Omental fat pad (tissue), 4 donors: ENCODE results near the gene DOK7. TPM values are rescaled to one million over a fixed set of nuclear protein-coding genes. Genes with fewer than 3 reads are reported as not detected.

Source experiments
- ATAC-seq: fragments of 150-250 bp; one replicate; pipeline ENCODE4 v1.9.1; 2016; ENCODE audit warnings: mild to moderate bottlenecking, moderate library complexity; ENCODE audit not compliant: low FRiP score
- DNase-seq: peaks from one replicate; pipeline ENCODE4 v3.0.0-alpha.2; 2019; ENCODE audit warnings: low spot score
- CTCF ChIP-seq, 3 donors: fragments of 450-650 bp; IDR thresholded peaks; one replicate each; pipeline ENCODE4 v1.5.1; 2016 to 2017; ENCODE audit warnings: antibody characterized with exemption in 3 of 3, mild to moderate bottlenecking in 3 of 3, moderate library complexity in 2 of 3
- total RNA-seq, 4 donors: library from RNA; depleted of rRNA; stranded (reverse); fragments of >200 nt; gene quantifications; one replicate each; pipeline ENCODE4 v1.1.0, GENCODE V29; 2016

The DOK7 gene
- total RNA-seq, 4 donors from 2014 or later, result not detected

GRCh38 chr4:3427706-3428446, 35.2 kb upstream of the DOK7 start:
- ATAC-seq (no peak), DNase-seq (no peak)
- TF ChIP-seq CTCF (IDR thresholded peaks at IDR 0.05), result no peak

- TF ChIP-seq CTCF (IDR thresholded peaks at IDR 0.05), result no peak
- ATAC-seq (no peak), DNase-seq (no peak)
Observed at GRCh38 chr4:3429651-3430050, 33.5 kb upstream of the DOK7 start.

DNA sequence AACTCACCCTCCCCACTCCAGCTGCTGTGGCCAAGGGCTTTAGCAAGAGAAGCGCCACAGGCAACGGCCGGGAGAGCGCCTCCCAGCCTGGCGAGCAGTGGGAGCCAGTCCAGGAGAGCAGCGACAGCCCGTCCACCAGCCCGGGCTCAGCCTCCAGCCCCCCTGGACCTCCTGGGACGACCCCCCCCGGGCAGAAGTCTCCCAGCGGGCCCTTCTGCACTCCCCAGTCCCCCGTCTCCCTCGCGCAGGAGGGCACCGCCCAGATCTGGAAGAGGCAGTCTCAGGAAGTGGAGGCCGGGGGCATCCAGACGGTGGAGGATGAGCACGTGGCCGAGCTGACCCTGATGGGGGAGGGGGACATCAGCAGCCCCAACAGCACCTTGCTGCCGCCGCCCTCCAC, 32.6 kb upstream of the DOK7 start:
- DNase-seq, result no peak
- no peak for TF ChIP-seq CTCF (IDR thresholded peaks at IDR 0.05)
- ATAC-seq, result no peak

- ATAC-seq (no peak), DNase-seq (no peak)
- no peak for TF ChIP-seq CTCF (IDR thresholded peaks at IDR 0.05)
Observed at GRCh38 chr4:3431446-3431993, 31.6 kb upstream of the DOK7 start.

GRCh38 chr4:3432381-3432790, 30.7 kb upstream of the DOK7 start:
- ATAC-seq (no peak), DNase-seq (no peak)
- no peak for TF ChIP-seq CTCF (IDR thresholded peaks at IDR 0.05)

DNA sequence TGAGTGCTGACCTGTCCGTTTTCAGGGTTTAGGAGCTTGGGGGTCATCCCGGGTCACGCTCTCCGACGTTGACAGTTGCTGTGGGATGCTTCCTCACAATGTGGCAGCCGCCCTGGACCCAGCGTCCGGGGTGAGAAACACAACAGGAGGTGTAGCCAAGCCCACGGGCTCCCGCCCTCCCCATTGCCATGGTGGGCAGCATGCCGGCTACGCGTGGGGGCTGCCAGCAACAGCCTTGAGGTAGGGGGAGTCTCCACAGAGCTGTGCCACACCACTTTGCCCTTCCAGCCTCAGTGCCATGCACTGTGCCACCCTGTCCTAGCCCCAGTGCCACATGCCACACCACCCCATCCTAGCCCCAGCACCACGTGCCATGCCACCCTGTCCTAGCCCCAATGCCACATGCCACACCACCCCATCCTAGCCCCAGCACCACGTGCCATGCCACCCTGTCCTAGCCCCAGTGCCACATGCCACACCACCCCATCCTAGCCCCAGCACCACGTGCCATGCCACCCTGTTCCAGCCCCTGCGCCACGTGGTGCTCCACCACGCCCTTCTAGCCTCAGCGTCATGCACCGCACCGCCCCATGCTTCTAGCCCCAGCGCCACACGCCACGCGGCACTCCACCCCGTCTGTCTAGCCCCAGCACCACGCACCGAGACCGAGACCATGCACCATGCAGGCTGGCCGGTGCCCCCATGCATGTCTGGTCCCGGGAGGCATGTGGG, 29.8 kb upstream of the DOK7 start:
- ATAC-seq (no peak), DNase-seq (no peak)
- no peak for TF ChIP-seq CTCF (IDR thresholded peaks at IDR 0.05)
